ENCODE data around the gene PGBD5.

Gene PGBD5

DNA sequence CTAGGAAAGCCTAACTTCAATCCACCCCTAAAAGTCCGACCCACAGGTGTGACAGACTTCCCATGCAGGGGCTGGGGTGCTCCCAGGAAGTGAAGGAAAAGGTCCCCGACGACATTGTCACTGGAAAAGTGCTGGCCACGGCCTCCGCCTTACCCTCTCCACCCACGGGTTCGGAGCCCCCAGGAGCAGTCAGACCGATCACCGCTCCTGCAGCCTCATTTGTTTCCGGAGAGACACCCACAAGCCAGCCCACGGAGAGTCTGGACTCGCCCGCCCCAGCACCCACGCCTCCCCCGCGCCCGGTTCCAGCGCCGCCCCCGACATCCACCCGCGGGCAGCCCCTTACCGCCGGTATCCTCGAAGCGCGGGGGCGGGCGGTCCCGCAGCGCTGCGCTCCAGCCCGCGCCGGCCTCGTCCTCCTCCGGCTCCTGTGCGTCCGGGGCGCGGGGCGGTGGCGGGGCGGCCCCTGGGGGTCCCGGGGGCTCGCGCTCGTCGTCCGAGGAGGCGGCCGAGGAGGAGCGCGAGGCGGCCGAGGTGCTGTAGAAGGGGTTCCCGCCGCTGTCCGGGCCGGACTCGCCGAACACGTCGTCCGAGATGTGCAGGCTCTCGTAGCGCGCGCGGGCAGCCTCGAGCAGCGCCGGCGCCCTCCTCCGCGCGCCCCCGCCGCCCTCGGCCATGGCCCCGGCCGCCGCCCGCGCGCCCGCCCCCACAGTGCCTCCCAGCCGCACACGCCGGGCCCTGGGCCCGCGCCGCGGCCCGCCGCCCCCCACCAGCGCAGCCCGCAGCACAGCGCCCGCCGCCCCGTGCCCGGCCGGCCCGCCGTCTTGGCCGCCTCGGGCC lies 660 bp downstream of the PGBD5 start:
- Histone ChIP-seq H3K4me3 (ENCODE audit: control insufficient read depth in 1 of 7, extremely low read depth in 1 of 7, insufficient read depth in 4 of 7, low read depth in 2 of 7, low read length in 6 of 7) (peak overlapping the region in 4 of 7 experiments; percentile 1 to 65 (median 32)), H3K36me3 (ENCODE audit: control insufficient read depth in 4 of 4, insufficient read depth in 4 of 4, low read length in 3 of 4) (no peaks in the 10 kb centered on the region), H3K27ac (ENCODE audit: insufficient read depth in 1 of 2, low read depth in 1 of 2, low read length in 2 of 2, poor library complexity in 1 of 2, severe bottlenecking in 2 of 2) (no peak overlapping the region), H3K27me3 (replicated peaks in 2 of 5; ENCODE audit: control insufficient read depth in 4 of 5, insufficient read depth in 5 of 5, low read length in 4 of 5) (peaks cover 26 to 84% (median 43%) of the 10 kb centered on the region in 5 experiments), H3K4me1 (ENCODE audit: control extremely low read depth in 1 of 4, control insufficient read depth in 4 of 4, insufficient read depth in 4 of 4, low read length in 3 of 4) (peaks cover 2 to 28% (median 20%) of the 10 kb centered on the region in 4 experiments), H3K9me3 (ENCODE audit: control extremely low read depth in 1 of 5, control insufficient read depth in 4 of 5, insufficient read depth in 2 of 5, low read depth in 1 of 5, low read length in 4 of 5) (peaks cover 0 to 2% (median 0%) of the 10 kb centered on the region in 5 experiments)
- DNase-seq: no peak
- CTCF ChIA-PET: no interaction called here
- POLR2A ChIA-PET: no interaction called here
- WGBS (ENCODE audit: insufficient coverage): 2% methylated on average over 58 of the region's 108 CpGs

- H3K4me3 ChIP-seq (ENCODE audit: control insufficient read depth in 1 of 7, extremely low read depth in 1 of 7, insufficient read depth in 4 of 7, low read depth in 2 of 7, low read length in 6 of 7): peak overlapping the region in 3 of 7 experiments; percentile 1 to 23 (median 4)
- ChIA-PET POLR2A (no interaction called here), CTCF (no interaction called here)
- H3K9me3 ChIP-seq (ENCODE audit: control extremely low read depth in 1 of 5, control insufficient read depth in 4 of 5, insufficient read depth in 2 of 5, low read depth in 1 of 5, low read length in 4 of 5): peaks cover 0 to 8% (median 0%) of the 10 kb centered on the region in 5 experiments
- H3K27ac ChIP-seq (ENCODE audit: insufficient read depth in 1 of 2, low read depth in 1 of 2, low read length in 2 of 2, poor library complexity in 1 of 2, severe bottlenecking in 2 of 2): no peak overlapping the region
- WGBS (ENCODE audit: insufficient coverage): 6% methylated on average over 26 of the region's 33 CpGs
- peaks cover 26 to 76% (median 40%) of the 10 kb centered on the region in 5 experiments for H3K27me3 ChIP-seq (replicated peaks in 2 of 5; ENCODE audit: control insufficient read depth in 4 of 5, insufficient read depth in 5 of 5, low read length in 4 of 5)
- peaks cover 2 to 28% (median 20%) of the 10 kb centered on the region in 4 experiments for H3K4me1 ChIP-seq (ENCODE audit: control extremely low read depth in 1 of 4, control insufficient read depth in 4 of 4, insufficient read depth in 4 of 4, low read length in 3 of 4)
- DNase-seq: peak in 2 of 3 donors; percentile 25 to 38
- no peaks in the 10 kb centered on the region for H3K36me3 ChIP-seq (ENCODE audit: control insufficient read depth in 4 of 4, insufficient read depth in 4 of 4, low read length in 3 of 4)
Observed at GRCh38 chr1:230424391-230425251, 1.5 kb downstream of the PGBD5 start.

GRCh38 chr1:230423951-230424350 lies 2.2 kb downstream of the PGBD5 start:
- CTCF ChIA-PET: no interaction called here
- POLR2A ChIA-PET: no interaction called here
- no peak overlapping the region for H3K27ac ChIP-seq (ENCODE audit: insufficient read depth in 1 of 2, low read depth in 1 of 2, low read length in 2 of 2, poor library complexity in 1 of 2, severe bottlenecking in 2 of 2)
- peaks cover 22 to 69% (median 41%) of the 10 kb centered on the region in 5 experiments for H3K27me3 ChIP-seq (replicated peaks in 2 of 5; ENCODE audit: control insufficient read depth in 4 of 5, insufficient read depth in 5 of 5, low read length in 4 of 5)
- no peak overlapping the region for H3K4me3 ChIP-seq (ENCODE audit: control insufficient read depth in 1 of 7, extremely low read depth in 1 of 7, insufficient read depth in 4 of 7, low read depth in 2 of 7, low read length in 6 of 7)
- DNase-seq: no peak
- H3K9me3 ChIP-seq (ENCODE audit: control extremely low read depth in 1 of 5, control insufficient read depth in 4 of 5, insufficient read depth in 2 of 5, low read depth in 1 of 5, low read length in 4 of 5): peaks cover 0 to 8% (median 0%) of the 10 kb centered on the region in 5 experiments
- whole genome bisulfite sequencing (ENCODE audit: insufficient coverage): 72% methylated on average over 4 of the region's 4 CpGs
- H3K4me1 ChIP-seq (ENCODE audit: control extremely low read depth in 1 of 4, control insufficient read depth in 4 of 4, insufficient read depth in 4 of 4, low read length in 3 of 4): peaks cover 2 to 28% (median 20%) of the 10 kb centered on the region in 4 experiments
- H3K36me3 ChIP-seq (ENCODE audit: control insufficient read depth in 4 of 4, insufficient read depth in 4 of 4, low read length in 3 of 4): no peaks in the 10 kb centered on the region

- WGBS (ENCODE audit: insufficient coverage): 51% methylated on average over 5 of the region's 5 CpGs
- no peak for DNase-seq
- peaks cover 25 to 68% (median 42%) of the 10 kb centered on the region in 5 experiments for H3K27me3 ChIP-seq (replicated peaks in 2 of 5; ENCODE audit: control insufficient read depth in 4 of 5, insufficient read depth in 5 of 5, low read length in 4 of 5)
- H3K27ac ChIP-seq (ENCODE audit: insufficient read depth in 1 of 2, low read depth in 1 of 2, low read length in 2 of 2, poor library complexity in 1 of 2, severe bottlenecking in 2 of 2): no peak overlapping the region
- CTCF ChIA-PET: no interaction called here
- H3K4me1 ChIP-seq (ENCODE audit: control extremely low read depth in 1 of 4, control insufficient read depth in 4 of 4, insufficient read depth in 4 of 4, low read length in 3 of 4): peaks cover 2 to 28% (median 20%) of the 10 kb centered on the region in 4 experiments
- H3K4me3 ChIP-seq (ENCODE audit: control insufficient read depth in 1 of 7, extremely low read depth in 1 of 7, insufficient read depth in 4 of 7, low read depth in 2 of 7, low read length in 6 of 7): no peak overlapping the region
- peaks cover 0 to 8% (median 0%) of the 10 kb centered on the region in 5 experiments for H3K9me3 ChIP-seq (ENCODE audit: control extremely low read depth in 1 of 5, control insufficient read depth in 4 of 5, insufficient read depth in 2 of 5, low read depth in 1 of 5, low read length in 4 of 5)
- no peaks in the 10 kb centered on the region for H3K36me3 ChIP-seq (ENCODE audit: control insufficient read depth in 4 of 4, insufficient read depth in 4 of 4, low read length in 3 of 4)
- POLR2A ChIA-PET: no interaction called here
Observed at GRCh38 chr1:230423261-230423660, 2.9 kb downstream of the PGBD5 start.

- no peak for DNase-seq
- Histone ChIP-seq H3K9me3 (ENCODE audit: control extremely low read depth in 1 of 5, control insufficient read depth in 4 of 5, insufficient read depth in 2 of 5, low read depth in 1 of 5, low read length in 4 of 5) (peaks cover 0 to 8% (median 0%) of the 10 kb centered on the region in 5 experiments), H3K27me3 (replicated peaks in 2 of 5; ENCODE audit: control insufficient read depth in 4 of 5, insufficient read depth in 5 of 5, low read length in 4 of 5) (peaks cover 19 to 65% (median 40%) of the 10 kb centered on the region in 5 experiments), H3K4me3 (ENCODE audit: control insufficient read depth in 1 of 7, extremely low read depth in 1 of 7, insufficient read depth in 4 of 7, low read depth in 2 of 7, low read length in 6 of 7) (no peak overlapping the region), H3K27ac (ENCODE audit: insufficient read depth in 1 of 2, low read depth in 1 of 2, low read length in 2 of 2, poor library complexity in 1 of 2, severe bottlenecking in 2 of 2) (no peak overlapping the region), H3K4me1 (ENCODE audit: control extremely low read depth in 1 of 4, control insufficient read depth in 4 of 4, insufficient read depth in 4 of 4, low read length in 3 of 4) (peaks cover 2 to 28% (median 20%) of the 10 kb centered on the region in 4 experiments), H3K36me3 (ENCODE audit: control insufficient read depth in 4 of 4, insufficient read depth in 4 of 4, low read length in 3 of 4) (no peaks in the 10 kb centered on the region)
- 23% methylated on average over 8 of the region's 14 CpGs for WGBS (ENCODE audit: insufficient coverage)
- ChIA-PET POLR2A (no interaction called here), CTCF (no interaction called here)
Observed at GRCh38 chr1:230422221-230422981, 3.7 kb downstream of the PGBD5 start.

GRCh38 chr1:230421481-230421880 lies 4.7 kb downstream of the PGBD5 start:
- ChIA-PET POLR2A (no interaction called here), CTCF (no interaction called here)
- Histone ChIP-seq H3K4me3 (ENCODE audit: control insufficient read depth in 1 of 7, extremely low read depth in 1 of 7, insufficient read depth in 4 of 7, low read depth in 2 of 7, low read length in 6 of 7) (no peak overlapping the region), H3K27me3 (replicated peaks in 2 of 5; ENCODE audit: control insufficient read depth in 4 of 5, insufficient read depth in 5 of 5, low read length in 4 of 5) (peaks cover 15 to 62% (median 39%) of the 10 kb centered on the region in 5 experiments), H3K27ac (ENCODE audit: insufficient read depth in 1 of 2, low read depth in 1 of 2, low read length in 2 of 2, poor library complexity in 1 of 2, severe bottlenecking in 2 of 2) (no peak overlapping the region), H3K36me3 (ENCODE audit: control insufficient read depth in 4 of 4, insufficient read depth in 4 of 4, low read length in 3 of 4) (no peaks in the 10 kb centered on the region), H3K9me3 (ENCODE audit: control extremely low read depth in 1 of 5, control insufficient read depth in 4 of 5, insufficient read depth in 2 of 5, low read depth in 1 of 5, low read length in 4 of 5) (peaks cover 0 to 8% (median 0%) of the 10 kb centered on the region in 5 experiments), H3K4me1 (ENCODE audit: control extremely low read depth in 1 of 4, control insufficient read depth in 4 of 4, insufficient read depth in 4 of 4, low read length in 3 of 4) (peaks cover 0 to 25% (median 16%) of the 10 kb centered on the region in 4 experiments)
- peak in 1 of 3 donors; percentile 37 for DNase-seq
- no CpG with 5 or more reads among the region's 1 CpG for WGBS (ENCODE audit: insufficient coverage)
